ENCODE results near the gene TDO2.

- TF ChIP-seq CTCF (IDR thresholded peaks at IDR 0.05) (no peak), POLR2A (IDR thresholded peaks at IDR 0.05) (no peak), POLR2AphosphoS5 (IDR thresholded peaks at IDR 0.05) (no peak)
These were observed 37.3 kb upstream of the TDO2 start, which contains the start of gene ASIC5 for GRCh38 chr4:155866177-155866576.

Data from prostate gland (tissue), 2 donors.